HUES6 (cell line): ENCODE data around the gene PAGE2B.
A peak's percentile ranks its signal among the peaks of the same experiment; 100 is the strongest.
"Not testable (repeated sequence)": the region's sequence is repeated elsewhere in the genome, so short reads cannot be mapped to it uniquely, and the experiment has no call there.

ENCODE experiments used
- H3K27ac ChIP-seq: 2 replicates; pipeline ENCODE4 v1.7.0; 2013; ENCODE audit warnings: low read depth, mild to moderate bottlenecking, low read length, inconsistent platforms
- H3K27me3 ChIP-seq: 2 replicates; pipeline ENCODE4 v1.6.1; 2013; ENCODE audit warnings: low read length; ENCODE audit not compliant: control insufficient read depth, insufficient read depth
- H3K36me3 ChIP-seq: 2 replicates; pipeline ENCODE4 v1.6.1; 2013; ENCODE audit warnings: low read length; ENCODE audit not compliant: control insufficient read depth, insufficient read depth
- H3K4me1 ChIP-seq: 2 replicates; pipeline ENCODE4 v1.6.1; 2013; ENCODE audit warnings: low read length; ENCODE audit not compliant: control insufficient read depth, insufficient read depth
- H3K4me3 ChIP-seq: 2 replicates; pipeline ENCODE4 v1.5.1; 2013; ENCODE audit warnings: low read depth, low read length
- H3K9ac ChIP-seq: one replicate; pipeline ENCODE4 v1.6.1; 2013; ENCODE audit warnings: mild to moderate bottlenecking, low read length
- H3K9me3 ChIP-seq: 2 replicates; pipeline ENCODE4 v1.6.1; 2013; ENCODE audit warnings: low read depth, low read length; ENCODE audit not compliant: control insufficient read depth, insufficient read depth

Gene PAGE2B

DNA sequence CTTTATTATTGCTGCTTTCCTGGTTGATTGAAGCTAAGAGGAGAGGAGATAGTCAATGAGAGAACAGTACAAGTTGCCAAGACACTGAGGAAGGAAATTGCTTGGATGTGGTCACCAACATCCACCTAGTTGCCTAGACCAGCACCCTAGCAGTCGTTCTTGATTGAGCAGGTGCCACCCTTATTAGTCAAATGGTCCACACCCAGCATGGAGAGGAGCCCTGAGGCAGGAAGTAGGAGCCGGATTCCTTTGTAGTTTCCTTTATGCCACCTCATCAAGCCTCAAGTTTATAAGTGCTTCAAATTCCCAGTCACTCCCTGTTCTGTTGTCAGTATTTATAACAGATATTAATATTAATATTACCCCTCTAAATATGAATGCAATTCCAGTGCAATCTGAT lies 33.1 kb downstream of the PAGE2B start:
- Histone ChIP-seq H3K27ac (no peak overlapping the region), H3K4me3 (no peak overlapping the region)

GRCh38 chrX:55109306-55109705 lies 34.5 kb downstream of the PAGE2B start:
- H3K9ac ChIP-seq: no peak overlapping the region
- H3K36me3 ChIP-seq: no peaks in the 10 kb centered on the region
- no peaks in the 10 kb centered on the region for H3K27me3 ChIP-seq
- peaks cover 5% of the 10 kb centered on the region; the same call in 1 of the 2 replicates for H3K9me3 ChIP-seq
- no peak overlapping the region for H3K27ac ChIP-seq
- no peaks in the 10 kb centered on the region for H3K4me1 ChIP-seq
- H3K4me3 ChIP-seq: no peak overlapping the region

More for the DNA sequence above, 33.1 kb downstream of the PAGE2B start:
- H3K27me3 ChIP-seq: no peaks in the 10 kb centered on the region
- H3K9ac ChIP-seq: no peak overlapping the region
- H3K9me3 ChIP-seq: peaks cover 3% of the 10 kb centered on the region; the same call in 1 of the 2 replicates
- no peaks in the 10 kb centered on the region for H3K36me3 ChIP-seq
- no peaks in the 10 kb centered on the region for H3K4me1 ChIP-seq

- Histone ChIP-seq H3K4me1 (no peaks in the 10 kb centered on the region), H3K4me3 (no peak overlapping the region), H3K27me3 (no peaks in the 10 kb centered on the region)
Observed at GRCh38 chrX:55111578-55112254, 36.9 kb downstream of the PAGE2B start.

DNA sequence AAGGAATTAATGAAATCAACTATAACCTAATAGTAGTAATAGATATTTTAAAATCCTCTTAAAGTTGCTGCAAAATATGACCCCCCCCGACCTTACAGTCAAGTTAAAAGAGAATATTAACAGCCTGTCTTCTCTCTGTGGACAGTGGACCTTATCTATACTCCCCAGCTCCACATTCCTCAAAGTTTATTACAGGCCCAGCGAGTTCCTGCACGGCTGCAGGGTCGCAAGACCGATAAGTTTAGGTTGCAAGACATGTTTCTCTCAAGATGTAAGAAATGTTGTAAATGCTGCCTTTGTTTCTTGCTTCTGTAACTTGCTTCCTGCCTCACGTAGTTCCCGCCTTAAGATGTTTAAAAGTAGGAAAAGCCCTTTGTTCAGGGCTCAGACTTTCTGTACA lies 41.8 kb downstream of the PAGE2B start:
- H3K4me1 ChIP-seq, H3K36me3 ChIP-seq, H3K9ac ChIP-seq, H3K27me3 ChIP-seq, H3K27ac ChIP-seq, H3K4me3 ChIP-seq: not testable (repeated sequence)
- peaks cover 13% of the 10 kb centered on the region; the same call in 1 of the 2 replicates for H3K9me3 ChIP-seq

More at GRCh38 chrX:55111578-55112254, 36.9 kb downstream of the PAGE2B start:
- no peak overlapping the region for H3K9ac ChIP-seq
- no peaks in the 10 kb centered on the region for H3K36me3 ChIP-seq
- peaks cover 9% of the 10 kb centered on the region; the same call in 1 of the 2 replicates for H3K9me3 ChIP-seq
- H3K27ac ChIP-seq: no peak overlapping the region

DNA sequence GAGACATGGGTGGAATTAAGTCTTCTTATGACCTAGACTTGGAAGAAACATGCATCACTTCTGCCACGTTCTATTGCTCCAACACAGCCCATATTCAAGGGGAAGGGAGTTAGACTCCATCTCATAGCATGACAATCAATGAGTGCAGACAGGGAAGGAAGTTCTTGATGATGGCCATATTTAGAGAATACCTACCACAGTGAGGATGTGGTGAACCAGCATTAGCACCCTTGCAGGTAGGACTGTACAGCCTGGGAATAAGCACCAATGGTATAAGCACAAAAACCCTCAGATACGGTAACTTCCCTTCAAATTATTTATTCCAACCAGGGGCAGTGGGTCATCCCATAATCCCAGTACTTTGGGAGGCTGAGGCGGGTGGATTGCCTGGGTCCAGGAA lies 43.7 kb downstream of the PAGE2B start:
- Histone ChIP-seq H3K4me1 (peaks cover 11% of the 10 kb centered on the region; the same call in 1 of the 2 replicates), H3K36me3 (no peaks in the 10 kb centered on the region), H3K27ac (no peak overlapping the region), H3K9ac (no peak overlapping the region), H3K27me3 (no peaks in the 10 kb centered on the region), H3K9me3 (peaks cover 13% of the 10 kb centered on the region; the same call in 1 of the 2 replicates), H3K4me3 (no peak overlapping the region)

DNA sequence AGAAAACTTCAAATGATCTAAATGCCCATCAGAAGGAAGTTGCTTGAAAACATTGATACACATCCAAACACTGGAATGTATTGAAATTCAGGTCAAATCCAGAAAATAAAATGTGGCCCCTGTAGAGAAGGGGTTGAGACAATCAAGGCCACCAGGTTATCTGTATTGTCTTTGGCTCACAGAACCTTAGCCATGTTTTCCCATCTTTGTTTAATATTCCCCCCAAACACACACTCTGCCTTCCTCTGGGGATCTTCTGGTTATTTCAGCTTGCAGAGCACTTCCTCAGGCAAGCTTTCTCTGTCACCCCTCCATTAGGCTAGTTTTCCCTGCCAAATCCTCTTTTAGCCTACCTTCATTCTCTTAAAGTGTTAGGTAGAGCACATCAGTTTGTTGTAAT lies 44.4 kb downstream of the PAGE2B start:
- Histone ChIP-seq H3K4me3 (no peak overlapping the region), H3K36me3 (no peaks in the 10 kb centered on the region), H3K27ac (no peak overlapping the region), H3K27me3 (0 out of 2 replicates have a peak, but pooled peaks cover 3% of the 10 kb centered on the region), H3K4me1 (peaks cover 11% of the 10 kb centered on the region; the same call in 1 of the 2 replicates), H3K9ac (no peak overlapping the region), H3K9me3 (peaks cover 14% of the 10 kb centered on the region; the same call in 1 of the 2 replicates)

DNA sequence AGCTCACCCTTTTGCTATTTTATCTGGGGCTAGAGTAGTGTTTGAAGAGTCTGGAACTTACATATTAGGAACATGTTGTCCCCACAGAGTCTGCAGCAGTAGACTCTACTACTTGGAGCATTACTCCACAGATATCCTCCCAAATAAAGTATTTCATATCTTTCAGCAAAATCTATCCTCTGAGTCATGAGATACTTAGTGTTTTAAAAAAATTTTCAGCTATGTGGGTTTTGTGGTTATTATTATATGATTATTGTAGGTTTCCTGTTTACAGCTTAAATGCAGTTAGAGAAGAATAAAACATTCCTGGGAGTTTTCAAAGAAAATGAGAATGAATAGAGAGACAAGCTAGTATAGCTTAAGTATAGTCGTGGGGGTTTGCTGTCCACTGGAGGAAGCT lies 44.9 kb downstream of the PAGE2B start:
- Histone ChIP-seq H3K36me3 (no peaks in the 10 kb centered on the region), H3K27me3 (0 out of 2 replicates have a peak, but pooled peaks cover 3% of the 10 kb centered on the region), H3K9me3 (peaks cover 11% of the 10 kb centered on the region; the same call in 1 of the 2 replicates), H3K4me1 (peaks cover 11% of the 10 kb centered on the region; the same call in 1 of the 2 replicates), H3K27ac (peak overlapping the region; percentile 23; the same call in 1 of the 2 replicates), H3K4me3 (no peak overlapping the region), H3K9ac (peak overlapping the region; percentile 32)

GRCh38 chrX:55120761-55121358 lies 46.0 kb downstream of the PAGE2B start:
- H3K27me3 ChIP-seq: 0 out of 2 replicates have a peak, but pooled peaks cover 3% of the 10 kb centered on the region
- no peaks in the 10 kb centered on the region for H3K36me3 ChIP-seq
- H3K27ac ChIP-seq: peak overlapping the region; percentile 64; the same call in 1 of the 2 replicates

DNA sequence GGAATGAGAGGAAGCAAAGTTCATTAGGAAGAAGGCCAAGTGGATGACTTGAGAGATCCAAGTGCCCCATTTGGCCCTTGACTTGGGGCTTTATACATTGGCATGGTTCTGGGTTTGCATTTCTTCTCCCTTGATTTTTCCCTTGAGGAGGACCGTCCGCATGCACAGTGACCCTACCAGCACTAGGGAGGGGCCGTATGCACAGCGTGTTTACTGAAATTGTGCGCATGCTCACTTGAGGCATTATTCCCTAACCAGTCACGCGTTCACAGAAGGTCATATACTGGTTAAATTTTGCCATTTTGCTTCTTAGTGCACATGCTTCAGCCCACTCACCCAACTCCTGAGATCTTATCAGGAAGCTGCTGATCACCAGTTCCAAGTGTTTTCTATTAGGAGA lies 49.1 kb downstream of the PAGE2B start:
- Histone ChIP-seq H3K9me3 (peaks cover 14% of the 10 kb centered on the region; the same call in 1 of the 2 replicates), H3K27me3 (peaks cover 6% of the 10 kb centered on the region), H3K4me3 (no peak overlapping the region)

More at GRCh38 chrX:55120761-55121358, 46.0 kb downstream of the PAGE2B start:
- H3K9ac ChIP-seq: peak overlapping the region; percentile 49
- H3K4me3 ChIP-seq: no peak overlapping the region
- peaks cover 11% of the 10 kb centered on the region; the same call in 1 of the 2 replicates for H3K4me1 ChIP-seq
- H3K9me3 ChIP-seq: peaks cover 11% of the 10 kb centered on the region; the same call in 1 of the 2 replicates

DNA sequence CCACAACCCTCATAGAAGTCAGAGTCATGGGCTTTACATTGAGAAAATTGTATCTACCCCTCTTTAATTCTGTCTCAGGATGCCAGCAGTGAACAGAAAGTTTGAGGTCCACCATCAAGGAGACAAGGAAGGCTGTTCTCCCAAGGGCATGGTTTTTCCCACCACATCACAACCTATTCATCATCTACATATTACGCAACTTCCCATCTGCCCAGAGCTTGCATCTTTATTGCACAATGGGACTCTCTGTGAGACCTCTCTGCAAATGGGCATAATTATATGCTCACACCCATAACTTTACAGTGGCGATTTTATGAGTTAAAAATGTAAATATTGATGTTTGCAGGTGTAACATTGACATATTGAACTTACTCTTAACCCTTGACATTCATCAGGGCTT lies 52.9 kb downstream of the PAGE2B start:
- Histone ChIP-seq H3K9ac (no peak overlapping the region), H3K36me3 (no peaks in the 10 kb centered on the region), H3K27ac (no peak overlapping the region), H3K9me3 (peaks cover 12% of the 10 kb centered on the region; the same call in 1 of the 2 replicates), H3K4me3 (no peak overlapping the region), H3K4me1 (peaks cover 3% of the 10 kb centered on the region; the same call in 1 of the 2 replicates), H3K27me3 (peaks cover 6% of the 10 kb centered on the region)

More for the DNA sequence above, 49.1 kb downstream of the PAGE2B start:
- no peaks in the 10 kb centered on the region for H3K36me3 ChIP-seq
- no peak overlapping the region for H3K9ac ChIP-seq
- no peak overlapping the region for H3K27ac ChIP-seq
- peaks cover 11% of the 10 kb centered on the region; the same call in 1 of the 2 replicates for H3K4me1 ChIP-seq
